ENCODE data around the gene HOXA2.

HOXA2 gene

DNA sequence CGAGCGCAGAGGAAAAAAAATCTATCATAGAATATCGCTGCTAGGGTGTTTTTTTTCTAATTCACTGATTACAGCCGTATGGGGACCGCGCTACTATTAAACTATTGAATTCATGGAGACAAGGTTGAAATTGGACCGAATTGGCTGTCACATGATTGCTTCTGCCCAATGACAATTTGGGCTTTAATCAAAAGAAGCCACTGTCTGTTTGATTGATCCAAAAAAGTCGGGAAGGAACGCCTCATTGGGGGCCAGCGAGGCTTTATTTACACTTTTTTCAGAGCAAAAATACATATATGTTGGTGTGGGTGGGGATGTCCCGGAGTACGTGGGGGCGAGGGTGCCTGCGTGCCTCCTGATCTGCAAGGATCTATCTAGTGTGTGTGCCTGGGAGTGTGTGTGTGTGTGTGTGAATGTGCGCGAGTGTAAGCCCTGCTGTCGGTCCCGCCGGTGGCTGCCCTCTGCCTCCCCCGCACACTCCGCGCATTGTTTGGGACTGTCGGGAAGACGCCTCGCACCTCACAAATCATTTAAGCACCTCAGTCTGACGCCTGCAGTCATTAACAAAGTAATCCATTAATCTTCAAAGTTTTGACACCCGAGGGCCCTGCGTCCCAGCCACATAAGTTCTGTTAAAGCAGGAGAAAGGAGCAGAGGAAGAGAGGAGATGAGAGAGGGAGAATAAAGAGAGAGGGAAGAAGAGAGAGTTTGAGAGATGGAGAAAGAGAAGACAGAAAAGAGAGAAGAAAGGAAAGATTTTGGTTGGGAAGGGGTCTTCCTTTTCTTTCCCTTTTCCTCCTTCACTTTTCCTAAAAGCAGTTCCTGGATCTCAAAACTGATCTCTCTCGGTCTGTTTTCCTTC, at the start of gene HOXA2:
Gene HOXA2, minus strand, starts transcription at position 103 of the 862 bp plus-strand sequence. CDS start 183 bp downstream, outside the sequence.
- DNase-seq, result no peak

DNA sequence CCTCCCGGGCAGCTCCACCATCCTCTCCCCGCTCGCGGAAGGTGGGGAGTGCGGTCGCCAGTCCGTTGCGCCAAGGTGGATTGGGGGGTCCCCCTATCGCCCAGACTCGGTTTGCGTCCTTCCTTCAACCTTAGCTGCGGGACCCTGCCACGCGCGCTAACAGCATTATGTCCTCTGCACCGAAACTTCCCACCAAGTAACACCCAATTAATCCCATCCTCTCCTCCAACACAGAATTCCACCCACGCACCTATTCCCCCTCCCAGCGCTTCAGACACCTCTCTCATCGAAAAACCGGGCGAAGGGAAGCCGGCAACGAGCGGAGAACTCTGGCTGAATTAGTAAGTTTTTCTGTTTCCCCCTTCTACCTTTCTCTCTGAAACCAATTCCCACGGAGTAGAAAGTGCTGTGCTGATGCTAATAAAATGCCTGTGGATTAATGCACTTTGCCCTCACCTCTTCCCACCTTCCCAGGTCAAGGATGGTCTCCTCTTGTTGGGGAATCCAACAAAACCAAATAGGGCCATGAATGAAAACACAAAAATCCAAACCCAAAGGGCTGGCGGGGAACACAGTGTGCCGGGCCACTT, 49.0 kb upstream of the HOXA2 start:
- no peak for DNase-seq

DNA sequence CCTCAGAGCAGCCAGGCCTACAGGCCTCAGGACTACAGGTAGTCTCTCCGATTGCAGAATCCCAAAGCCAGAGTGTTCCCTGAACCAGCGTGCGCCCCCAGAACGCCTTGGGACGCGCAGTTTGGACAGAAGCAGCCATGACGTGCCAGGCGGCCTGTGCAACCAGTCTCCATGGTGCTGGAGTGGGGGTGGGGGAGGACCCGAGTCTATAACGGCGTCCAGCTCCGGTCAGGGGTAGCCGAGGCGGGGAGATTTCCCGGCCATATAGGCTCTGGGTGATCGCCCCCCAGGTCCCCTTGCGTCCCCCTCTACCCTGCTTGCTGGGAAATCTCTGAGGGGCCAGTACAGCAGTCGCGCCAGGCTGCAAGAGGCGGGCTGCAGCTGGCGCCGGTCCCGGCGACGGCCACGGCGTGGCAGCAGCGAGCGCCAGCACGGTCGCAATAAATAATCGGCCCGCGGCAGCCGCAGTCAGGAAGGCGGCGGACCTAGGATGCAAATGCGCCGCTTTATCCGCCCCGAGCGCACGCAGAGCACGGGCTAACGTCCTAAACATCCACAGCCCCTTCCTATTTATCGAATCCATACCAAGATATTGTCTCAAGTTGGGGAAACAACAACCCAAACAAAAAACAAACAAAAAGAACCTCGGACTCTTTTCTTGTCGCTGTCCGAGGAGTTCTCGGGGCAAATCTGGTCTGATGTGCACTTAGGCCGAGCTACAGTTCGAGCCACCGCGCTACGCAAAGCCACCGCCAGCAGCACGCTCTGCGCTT, 48.3 kb upstream of the HOXA2 start:
- peak; percentile 81 for DNase-seq

DNA sequence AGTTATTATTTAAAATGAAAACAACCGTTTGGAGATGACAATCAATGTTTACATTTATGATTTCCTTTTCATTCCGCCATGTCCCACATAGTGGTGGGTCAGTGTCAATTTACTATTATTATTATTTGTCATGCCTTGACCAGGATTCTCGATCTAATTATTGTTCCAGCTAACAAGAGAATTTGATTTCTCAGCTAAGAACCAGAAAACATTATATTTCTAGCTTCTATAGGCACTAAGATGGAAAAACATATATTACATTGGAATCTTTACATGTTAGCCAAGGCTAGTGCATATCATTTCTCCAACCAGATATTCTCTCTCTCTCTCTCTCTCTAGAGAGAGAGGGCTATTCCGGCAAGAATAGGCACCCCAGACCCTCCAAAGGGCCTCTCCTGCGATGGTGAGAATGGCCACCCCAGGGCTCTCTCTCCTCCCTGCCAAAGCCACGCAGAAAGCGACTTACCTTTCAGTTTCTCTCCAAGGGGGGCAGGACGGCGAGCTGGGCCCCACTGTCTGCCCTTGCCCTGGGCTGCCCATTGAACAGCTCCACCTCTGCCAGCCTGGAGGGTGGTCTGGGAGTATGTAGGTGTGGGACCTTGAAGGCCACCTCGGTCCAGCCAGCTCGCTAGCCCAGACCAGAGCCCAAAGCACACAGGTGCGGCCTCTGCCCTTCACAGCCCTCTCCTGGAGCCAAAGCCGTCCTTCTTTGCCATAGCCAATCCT, 47.5 kb upstream of the HOXA2 start:
- DNase-seq, result no peak

DNA sequence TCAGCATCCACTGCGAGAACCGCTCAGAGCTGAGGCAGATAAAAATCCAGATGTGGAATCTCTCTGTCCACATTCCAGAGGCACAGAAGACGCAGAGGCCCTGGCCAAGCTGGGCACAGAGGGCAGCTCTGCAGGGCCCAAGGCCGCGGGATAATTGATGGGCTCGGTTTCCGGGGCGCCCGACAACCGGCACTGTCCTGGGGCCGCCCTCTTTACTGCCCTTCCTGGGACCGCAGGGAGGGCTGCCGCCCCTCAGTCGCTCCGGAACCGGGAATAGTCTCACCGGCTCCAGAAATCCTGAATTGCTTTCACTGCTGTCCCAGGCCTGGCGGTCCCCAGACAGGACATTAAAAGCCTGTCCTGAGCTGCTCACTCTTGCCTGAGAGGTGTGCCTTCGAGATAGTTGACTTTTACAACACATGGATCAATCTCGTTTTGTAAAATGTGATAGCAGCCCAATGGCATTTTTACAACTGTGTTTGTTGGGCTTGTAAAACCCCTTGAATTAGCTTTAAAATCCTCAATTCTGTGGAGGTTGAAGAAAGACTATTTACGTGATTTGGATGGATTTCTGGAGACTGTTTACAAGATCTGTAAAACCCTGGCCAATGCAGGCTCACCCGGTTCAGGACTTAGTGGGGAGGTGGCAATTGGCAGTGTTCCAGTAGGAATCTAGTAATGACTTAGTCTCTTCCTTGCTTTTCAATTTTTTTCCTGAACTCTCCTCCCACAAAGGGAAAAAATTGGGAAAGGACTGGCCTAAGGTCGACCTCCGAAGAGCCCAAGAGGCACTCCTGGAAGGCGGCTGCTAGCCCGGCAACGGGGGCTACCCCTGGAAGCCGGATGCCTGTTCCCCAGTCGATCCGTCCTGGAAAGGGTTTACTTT, 46.5 kb upstream of the HOXA2 start:
- DNase-seq, result no peak

DNA sequence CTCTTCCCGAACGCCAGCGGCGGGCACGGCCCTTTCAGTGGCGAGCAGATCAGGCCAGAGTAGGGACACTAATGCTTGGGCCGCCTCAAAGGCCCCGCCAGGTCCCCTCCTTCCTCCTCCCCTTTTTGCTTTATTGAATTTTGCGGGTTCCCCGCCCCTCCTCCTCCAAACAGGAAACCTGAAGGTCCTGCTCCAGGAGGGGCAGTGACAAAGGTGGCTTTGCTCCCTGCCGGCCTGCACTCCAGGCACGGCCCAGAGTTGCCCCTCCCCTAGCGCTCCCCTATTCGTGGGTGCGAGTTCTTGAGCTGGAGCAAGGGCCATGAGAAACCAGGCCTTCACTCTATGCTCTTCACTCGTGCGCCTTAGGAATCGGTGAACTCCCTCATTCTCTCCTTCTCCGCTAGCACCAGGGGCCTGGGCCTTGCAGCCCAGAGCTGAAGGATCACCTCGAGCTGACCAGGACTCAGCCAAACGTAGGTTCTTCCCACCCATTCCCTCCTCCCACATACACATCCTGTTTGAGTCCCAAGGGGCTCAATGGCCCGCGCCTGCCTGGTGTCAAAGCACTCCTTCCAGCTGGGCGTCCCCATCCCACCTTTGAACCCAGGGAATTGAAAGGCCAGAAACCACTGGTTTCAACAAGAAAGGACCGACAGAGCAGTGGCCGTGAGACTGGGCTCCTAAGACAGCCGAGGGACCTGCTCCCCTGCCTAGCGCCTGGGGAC, 45.7 kb upstream of the HOXA2 start:
- peak; percentile 64 for DNase-seq

DNA sequence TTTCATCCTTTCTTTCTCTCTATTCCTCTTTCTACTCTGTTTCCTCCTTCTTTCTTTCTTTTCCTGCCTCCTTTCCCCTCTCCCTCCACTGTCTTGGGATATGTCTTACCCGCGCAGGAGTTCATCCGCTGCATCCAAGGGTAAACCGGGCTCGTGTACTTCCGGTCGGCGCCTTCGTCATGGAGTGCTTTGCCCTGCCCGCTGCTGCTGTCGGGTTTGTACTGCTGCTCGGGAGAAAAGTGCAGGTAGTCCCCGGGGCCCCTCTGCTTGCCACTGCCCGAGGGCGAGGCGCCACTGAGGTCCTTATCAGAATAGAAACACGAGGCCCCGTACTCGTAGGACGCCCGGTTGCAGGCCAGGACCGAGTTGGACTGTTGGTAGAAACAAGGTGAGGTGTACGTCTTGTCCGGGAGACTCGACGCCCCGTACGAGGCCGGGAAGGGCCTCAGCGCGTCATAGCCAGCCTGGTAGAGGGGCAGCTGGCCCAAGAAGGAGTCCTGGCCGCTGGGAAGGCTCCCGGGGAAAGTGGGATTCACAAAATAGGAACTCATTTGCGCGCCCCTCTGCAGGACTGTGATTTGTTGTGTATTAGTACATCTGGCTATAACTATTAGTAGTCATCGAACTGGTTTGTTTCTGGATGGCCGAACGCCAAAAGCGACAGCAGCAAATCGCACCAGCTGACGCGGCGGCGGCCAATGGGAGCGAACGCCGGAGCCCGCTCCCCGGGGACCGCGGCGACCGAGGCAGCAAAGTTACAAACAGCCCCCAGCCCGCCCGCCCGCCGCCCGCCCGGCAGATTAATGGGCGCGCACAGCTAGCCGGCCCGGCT, 44.9 kb upstream of the HOXA2 start, which contains the start of gene HOXA6:
Gene HOXA6, minus strand, starts transcription at position 576 of the 832 bp plus-strand sequence. Its CDS starts 25 bp downstream, at position 551.
- DNase-seq, result peak; percentile 58

DNA sequence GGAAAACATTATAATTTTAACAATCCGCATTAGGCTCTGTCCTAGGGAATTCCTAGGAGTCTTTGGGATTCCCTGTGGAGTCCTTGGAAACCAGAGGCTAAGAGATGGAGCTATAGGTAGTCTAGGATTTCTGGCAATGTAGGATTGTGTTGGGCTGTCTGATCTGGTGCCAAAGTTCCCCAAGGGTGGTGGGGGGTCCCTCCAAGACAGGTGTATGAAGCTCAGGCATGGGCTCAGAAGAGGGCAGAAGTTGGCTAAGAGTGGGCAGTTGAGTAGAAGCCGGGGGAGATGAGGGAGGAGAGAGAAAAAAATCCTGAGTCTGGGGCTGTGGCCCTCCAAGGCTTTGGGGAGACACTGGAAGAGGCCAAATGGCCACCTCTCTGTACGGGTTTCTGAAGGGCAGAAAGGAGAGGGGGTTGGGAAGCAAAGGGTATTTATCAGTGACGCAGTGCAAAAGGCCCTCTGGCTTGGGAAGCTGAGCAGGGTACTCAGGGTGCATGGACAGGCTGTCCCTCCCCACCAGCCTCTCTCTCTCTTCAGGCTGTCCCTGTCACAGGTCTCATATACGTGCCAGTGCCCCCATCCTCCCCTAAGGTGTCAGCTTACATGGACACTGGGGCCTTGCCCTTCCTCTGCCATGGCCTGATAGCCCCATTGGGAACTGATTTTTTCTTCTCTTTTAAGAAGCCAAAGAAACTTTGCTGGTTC, 44.2 kb upstream of the HOXA2 start:
- DNase-seq, result no peak

DNA sequence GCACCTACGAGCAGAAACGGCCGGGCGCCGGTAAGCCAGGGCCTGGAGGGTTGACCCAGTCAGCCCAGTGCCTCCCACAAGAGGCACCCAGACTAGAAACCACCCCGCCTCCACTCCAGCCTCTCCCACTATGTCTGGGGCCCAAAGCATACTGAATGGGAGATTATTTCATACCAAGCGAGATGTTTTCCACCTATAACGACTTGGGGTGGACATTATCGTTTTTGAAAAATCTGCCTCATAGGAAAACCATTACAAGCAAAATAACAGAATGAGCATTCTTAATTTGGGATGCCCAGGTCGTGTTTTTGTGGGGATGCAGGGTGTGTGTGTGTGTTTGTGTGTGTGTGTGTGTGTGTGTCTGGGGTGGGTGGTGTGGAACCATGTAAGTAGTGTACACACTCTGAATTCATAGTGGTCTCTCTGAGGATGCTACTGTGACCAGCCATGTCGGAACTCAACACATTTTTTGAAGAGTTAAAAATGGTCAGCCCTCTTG, 43.5 kb upstream of the HOXA2 start:
- DNase-seq, result no peak

DNA sequence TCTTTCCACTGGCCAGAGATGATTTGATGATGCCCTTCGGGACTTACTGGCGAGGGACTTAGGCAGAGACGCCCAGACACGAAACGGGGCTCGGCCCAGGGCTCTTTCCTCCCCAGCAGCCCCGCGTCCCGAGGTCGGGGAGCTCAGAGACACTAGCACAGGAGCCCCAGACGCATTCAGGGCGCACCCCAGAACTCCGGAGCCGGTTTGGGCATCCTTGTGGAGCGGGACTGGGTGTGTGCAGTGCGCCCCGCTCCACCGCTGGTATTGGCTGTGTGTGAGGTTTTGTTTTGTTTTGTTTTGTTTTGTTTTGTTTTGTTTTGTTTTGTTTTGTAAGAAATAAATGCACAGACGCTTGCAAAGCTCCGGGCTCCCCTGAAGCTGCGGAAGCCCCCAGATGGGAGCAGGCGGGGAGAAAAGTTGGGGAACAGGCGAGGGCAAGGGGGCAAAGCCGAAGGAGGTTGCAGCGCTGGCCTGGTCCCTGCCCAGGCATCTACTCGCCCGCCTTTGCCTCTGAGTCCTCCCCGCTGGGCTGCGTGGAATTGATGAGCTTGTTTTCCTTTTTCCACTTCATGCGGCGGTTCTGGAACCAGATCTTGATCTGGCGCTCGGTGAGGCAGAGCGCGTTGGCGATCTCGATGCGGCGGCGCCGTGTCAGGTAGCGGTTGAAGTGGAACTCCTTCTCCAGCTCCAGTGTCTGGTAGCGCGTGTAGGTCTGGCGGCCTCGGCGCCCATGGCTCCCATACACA, 42.9 kb upstream of the HOXA2 start:
- DNase-seq, result no peak

DNA sequence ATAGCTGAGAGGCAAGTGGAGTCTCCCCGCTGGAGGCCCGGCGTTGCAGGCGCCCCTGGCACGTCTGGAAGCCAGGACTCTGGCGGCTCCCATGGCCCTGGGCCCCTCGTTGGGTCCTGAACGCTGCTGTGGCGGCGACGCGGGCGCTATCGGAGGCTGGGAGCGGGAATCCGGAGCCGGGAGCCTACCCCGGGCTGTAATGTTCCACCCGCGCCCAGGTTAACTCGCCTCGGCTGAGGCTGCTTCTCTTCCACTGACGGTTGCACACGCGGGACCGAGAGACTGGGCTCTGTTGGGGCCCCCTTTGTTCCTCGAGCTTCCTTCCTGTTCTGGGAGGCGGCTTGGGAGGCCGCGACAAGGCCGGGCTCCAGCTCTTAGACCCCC, 42.3 kb upstream of the HOXA2 start:
- DNase-seq, result no peak

DNA sequence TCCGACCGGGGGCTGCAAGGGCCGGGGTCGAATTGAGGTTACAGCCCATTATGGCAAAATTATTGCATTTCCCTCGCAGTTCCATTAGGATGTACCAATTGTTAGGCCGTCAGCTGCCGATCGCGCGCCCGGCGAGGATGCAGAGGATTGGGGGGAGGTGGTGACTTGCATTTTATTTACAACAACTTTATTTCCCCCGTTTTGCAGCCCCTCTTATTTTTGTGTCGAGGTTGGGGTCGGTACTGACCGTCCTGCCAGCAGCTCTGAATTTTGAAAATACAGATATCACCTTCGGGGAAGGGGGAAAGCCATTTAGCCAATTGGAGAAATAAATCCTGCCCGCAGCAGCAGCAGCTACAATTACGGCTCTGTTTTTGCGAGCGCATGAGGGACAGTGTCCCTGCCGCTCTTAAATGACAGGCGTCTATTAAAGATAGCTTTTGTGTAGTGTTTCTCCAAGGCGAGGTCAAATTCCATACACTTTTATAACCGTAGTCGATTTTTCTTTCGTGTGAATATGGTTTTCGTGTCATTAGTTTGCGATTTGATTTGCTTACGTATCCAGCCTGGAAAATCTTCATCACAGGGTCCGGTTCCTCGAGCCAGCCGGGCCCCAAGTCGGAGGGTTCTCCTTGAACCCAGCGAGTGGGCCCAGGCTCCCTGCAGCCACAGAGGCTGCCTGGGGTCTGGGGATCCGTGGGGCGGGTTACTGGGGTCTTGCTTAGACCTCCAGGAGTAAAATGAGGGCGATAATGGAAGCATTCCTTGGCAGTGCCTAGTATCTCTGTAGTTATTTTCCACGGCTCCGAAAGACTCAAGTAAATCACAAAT, 41.7 kb upstream of the HOXA2 start:
- DNase-seq, result no peak

DNA sequence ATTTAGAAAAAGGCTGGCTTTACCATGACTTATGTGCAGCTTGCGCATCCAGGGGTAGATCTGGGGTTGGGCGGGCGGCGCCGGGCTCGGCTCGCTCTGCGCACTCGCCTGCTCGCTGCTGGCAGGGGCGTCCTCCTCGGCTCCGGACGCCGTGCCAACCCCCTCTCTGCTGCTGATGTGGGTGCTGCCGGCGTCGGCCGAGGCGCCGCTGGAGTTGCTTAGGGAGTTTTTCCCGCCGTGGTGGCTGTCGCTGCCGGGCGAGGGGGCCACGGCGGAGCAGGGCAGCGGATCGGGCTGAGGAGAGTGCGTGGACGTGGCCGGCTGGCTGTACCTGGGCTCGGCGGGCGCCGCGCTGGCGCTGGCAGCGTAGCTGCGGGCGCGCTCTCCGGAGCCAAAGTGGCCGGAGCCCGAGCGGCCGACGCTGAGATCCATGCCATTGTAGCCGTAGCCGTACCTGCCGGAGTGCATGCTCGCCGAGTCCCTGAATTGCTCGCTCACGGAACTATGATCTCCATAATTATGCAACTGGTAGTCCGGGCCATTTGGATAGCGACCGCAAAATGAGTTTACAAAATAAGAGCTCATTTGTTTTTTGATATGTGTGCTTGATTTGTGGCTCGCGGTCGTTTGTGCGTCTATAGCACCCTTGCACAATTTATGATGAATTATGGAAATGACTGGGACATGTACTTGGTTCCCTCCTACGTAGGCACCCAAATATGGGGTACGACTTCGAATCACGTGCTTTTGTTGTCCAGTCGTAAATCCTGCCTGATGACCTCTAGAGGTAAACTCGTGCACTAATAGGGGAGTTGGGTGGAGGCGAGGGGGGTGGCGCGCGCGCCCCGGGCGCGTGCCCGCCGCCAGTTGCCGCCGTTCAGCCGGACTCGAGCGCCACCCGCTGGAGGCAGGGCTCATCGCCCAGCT, 40.8 kb upstream of the HOXA2 start, which contains the start of gene HOXA5:
Gene HOXA5, minus strand, starts transcription at position 659 of the 927 bp plus-strand sequence. Its CDS starts 74 bp downstream, at position 585.
- peak; percentile 82 for DNase-seq

DNA sequence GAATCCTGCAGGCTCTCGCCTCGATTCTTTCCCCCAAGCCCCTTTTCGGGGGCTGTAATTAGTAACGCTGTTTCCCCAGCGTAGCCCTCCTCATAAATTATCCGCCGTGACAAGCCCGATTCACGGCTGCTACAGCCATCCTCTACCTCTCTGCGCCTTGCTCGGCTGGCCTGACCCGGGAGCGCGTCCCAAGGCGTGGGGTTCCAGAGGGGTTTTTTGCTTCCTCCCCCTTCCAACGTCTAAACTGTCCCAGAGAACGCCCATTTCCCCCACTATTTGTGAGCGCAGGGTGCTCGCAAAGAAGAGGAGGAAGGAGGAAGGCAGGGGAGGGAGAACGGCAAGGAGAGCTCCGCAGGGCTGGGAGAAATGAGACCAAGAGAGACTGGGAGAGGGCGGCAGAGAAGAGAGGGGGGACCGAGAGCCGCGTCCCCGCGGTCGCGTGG, 40.1 kb upstream of the HOXA2 start:
- DNase-seq, result no peak

DNA sequence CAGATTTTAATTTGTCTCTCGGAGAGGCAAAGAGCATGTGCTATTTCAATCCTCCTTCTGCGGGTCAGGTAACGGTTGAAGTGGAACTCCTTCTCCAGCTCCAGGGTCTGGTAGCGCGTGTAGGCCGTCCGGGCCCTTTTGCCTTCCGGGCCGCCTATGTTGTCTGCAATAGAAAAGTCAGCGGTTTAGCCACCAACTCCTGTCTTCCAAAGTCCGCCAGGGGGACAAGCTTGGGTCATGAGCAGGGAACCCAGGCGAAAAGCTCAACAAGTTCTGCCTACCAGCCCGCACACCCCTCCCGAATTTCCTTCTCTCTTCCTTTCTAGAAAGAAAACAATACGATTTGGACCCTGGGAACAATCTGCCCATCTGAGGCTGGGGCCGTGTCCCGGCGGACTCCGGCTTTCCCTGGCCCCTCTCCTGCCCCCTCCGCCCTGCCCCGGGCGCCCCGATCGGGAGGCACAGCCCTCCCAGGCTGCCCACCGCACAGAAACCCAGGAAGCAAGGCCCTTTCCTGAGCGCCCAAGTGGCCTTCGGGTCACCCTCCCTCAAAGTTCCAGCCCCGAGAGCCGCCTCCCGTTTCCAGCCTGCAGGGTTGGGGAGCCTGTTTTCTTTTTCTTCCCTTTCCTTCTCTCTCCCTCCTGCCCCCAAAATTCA, 39.6 kb upstream of the HOXA2 start:
- no peak for DNase-seq

Measured in NCI-H510A (cell line).